ENCODE results near the gene SH2D3A.

GRCh38 chr19:6760606-6761005, 6.6 kb downstream of the SH2D3A start:
- no peak for TF ChIP-seq ZFP69B (tag by site-specific recombination; IDR thresholded peaks at IDR 0.05)
- no peak for TF ChIP-seq GLI4 (tag by site-specific recombination; IDR thresholded peaks at IDR 0.05)
- no peak for TF ChIP-seq CTCF (tag by site-specific recombination; IDR thresholded peaks at IDR 0.05)
- TF ChIP-seq RBAK (tag by site-specific recombination; IDR thresholded peaks at IDR 0.05) = no peak
- TF ChIP-seq BCL6B (tag by site-specific recombination; IDR thresholded peaks at IDR 0.05) = no peak
- TF ChIP-seq SP3 (tag by site-specific recombination; IDR thresholded peaks at IDR 0.05) = no peak
- no peak for TF ChIP-seq ELK4 (IDR thresholded peaks at IDR 0.05; ENCODE audit: borderline replicate concordance, low read depth, low read length)
- no peak for TF ChIP-seq ZNF549 (tag by site-specific recombination; IDR thresholded peaks at IDR 0.05)
- TF ChIP-seq REST (tag by site-specific recombination; IDR thresholded peaks at IDR 0.05) = no peak

All from HEK293 (cell line).